ENCODE measurements around the gene TAF5L.

The TAF5L gene

GRCh38 chr1:229550812-229551567 lies 74.9 kb downstream of the TAF5L start:
- TF ChIP-seq CTCF (IDR thresholded peaks at IDR 0.05; ENCODE audit: low read length), result no peak
- no peak for TF ChIP-seq EZH2 (IDR thresholded peaks at IDR 0.05; ENCODE audit: borderline replicate concordance, low read length)
- Histone ChIP-seq H3K9me3 (ENCODE audit: low read length) (no peaks in the 10 kb centered on the region), H3K36me3 (ENCODE audit: insufficient read depth, low read length) (peaks cover 12% of the 10 kb centered on the region; the same call in 1 of the 2 replicates), H3K79me2 (ENCODE audit: insufficient read depth, low read length) (no peaks in the 10 kb centered on the region), H3K4me1 (ENCODE audit: insufficient read depth, low read length, severe bottlenecking) (peaks cover 7% of the 10 kb centered on the region), H3K27ac (ENCODE audit: low read depth, low read length, poor library complexity, severe bottlenecking) (no peak overlapping the region), H3K9me2 (ENCODE audit: low read depth, low read length) (no peaks in the 10 kb centered on the region), H3K9ac (ENCODE audit: low read length) (no peak overlapping the region), H3K4me2 (ENCODE audit: low read length) (no peak overlapping the region), H3K27me3 (ENCODE audit: insufficient read depth, low read length) (no peaks in the 10 kb centered on the region), H3K4me3 (ENCODE audit: low read depth, low read length, poor library complexity, severe bottlenecking) (no peak overlapping the region), H3F3A (ENCODE audit: insufficient read depth, low read length) (no peaks in the 10 kb centered on the region), H4K20me1 (ENCODE audit: insufficient read depth, low read length) (no peaks in the 10 kb centered on the region), H2AFZ (ENCODE audit: low read length) (no peak overlapping the region)

- Histone ChIP-seq H3F3A (ENCODE audit: insufficient read depth, low read length) (no peaks in the 10 kb centered on the region), H3K9ac (ENCODE audit: low read length) (no peak overlapping the region), H3K27me3 (ENCODE audit: insufficient read depth, low read length) (no peaks in the 10 kb centered on the region), H3K79me2 (ENCODE audit: insufficient read depth, low read length) (no peaks in the 10 kb centered on the region), H3K4me1 (ENCODE audit: insufficient read depth, low read length, severe bottlenecking) (no peaks in the 10 kb centered on the region), H3K27ac (ENCODE audit: low read depth, low read length, poor library complexity, severe bottlenecking) (no peak overlapping the region), H2AFZ (ENCODE audit: low read length) (no peak overlapping the region), H4K20me1 (ENCODE audit: insufficient read depth, low read length) (no peaks in the 10 kb centered on the region), H3K9me2 (ENCODE audit: low read depth, low read length) (no peaks in the 10 kb centered on the region), H3K36me3 (ENCODE audit: insufficient read depth, low read length) (peaks cover 37% of the 10 kb centered on the region), H3K9me3 (ENCODE audit: low read length) (no peaks in the 10 kb centered on the region), H3K4me2 (ENCODE audit: low read length) (no peak overlapping the region), H3K4me3 (ENCODE audit: low read depth, low read length, poor library complexity, severe bottlenecking) (no peak overlapping the region)
- TF ChIP-seq CTCF (IDR thresholded peaks at IDR 0.05; ENCODE audit: low read length) (no peak), EZH2 (IDR thresholded peaks at IDR 0.05; ENCODE audit: borderline replicate concordance, low read length) (no peak)
Observed at GRCh38 chr1:229547542-229547941, 78.4 kb downstream of the TAF5L start.

- H3K36me3 ChIP-seq (ENCODE audit: insufficient read depth, low read length), result peaks cover 60% of the 10 kb centered on the region
- TF ChIP-seq CTCF (IDR thresholded peaks at IDR 0.05; ENCODE audit: low read length), result no peak
- no peak overlapping the region for H3K4me2 ChIP-seq (ENCODE audit: low read length)
Observed at GRCh38 chr1:229544587-229544986, 81.3 kb downstream of the TAF5L start.

More at GRCh38 chr1:229544587-229544986, 81.3 kb downstream of the TAF5L start:
- Histone ChIP-seq H3K27ac (ENCODE audit: low read depth, low read length, poor library complexity, severe bottlenecking) (no peak overlapping the region), H3K27me3 (ENCODE audit: insufficient read depth, low read length) (no peaks in the 10 kb centered on the region), H3K9ac (ENCODE audit: low read length) (no peak overlapping the region), H3K79me2 (ENCODE audit: insufficient read depth, low read length) (no peaks in the 10 kb centered on the region), H3K9me3 (ENCODE audit: low read length) (no peaks in the 10 kb centered on the region), H3K4me3 (ENCODE audit: low read depth, low read length, poor library complexity, severe bottlenecking) (no peak overlapping the region), H3F3A (ENCODE audit: insufficient read depth, low read length) (no peaks in the 10 kb centered on the region), H3K9me2 (ENCODE audit: low read depth, low read length) (no peaks in the 10 kb centered on the region), H3K4me1 (ENCODE audit: insufficient read depth, low read length, severe bottlenecking) (no peaks in the 10 kb centered on the region), H2AFZ (ENCODE audit: low read length) (no peak overlapping the region), H4K20me1 (ENCODE audit: insufficient read depth, low read length) (no peaks in the 10 kb centered on the region)
